ENCODE data around the gene CTU2.

Gene CTU2

DNA sequence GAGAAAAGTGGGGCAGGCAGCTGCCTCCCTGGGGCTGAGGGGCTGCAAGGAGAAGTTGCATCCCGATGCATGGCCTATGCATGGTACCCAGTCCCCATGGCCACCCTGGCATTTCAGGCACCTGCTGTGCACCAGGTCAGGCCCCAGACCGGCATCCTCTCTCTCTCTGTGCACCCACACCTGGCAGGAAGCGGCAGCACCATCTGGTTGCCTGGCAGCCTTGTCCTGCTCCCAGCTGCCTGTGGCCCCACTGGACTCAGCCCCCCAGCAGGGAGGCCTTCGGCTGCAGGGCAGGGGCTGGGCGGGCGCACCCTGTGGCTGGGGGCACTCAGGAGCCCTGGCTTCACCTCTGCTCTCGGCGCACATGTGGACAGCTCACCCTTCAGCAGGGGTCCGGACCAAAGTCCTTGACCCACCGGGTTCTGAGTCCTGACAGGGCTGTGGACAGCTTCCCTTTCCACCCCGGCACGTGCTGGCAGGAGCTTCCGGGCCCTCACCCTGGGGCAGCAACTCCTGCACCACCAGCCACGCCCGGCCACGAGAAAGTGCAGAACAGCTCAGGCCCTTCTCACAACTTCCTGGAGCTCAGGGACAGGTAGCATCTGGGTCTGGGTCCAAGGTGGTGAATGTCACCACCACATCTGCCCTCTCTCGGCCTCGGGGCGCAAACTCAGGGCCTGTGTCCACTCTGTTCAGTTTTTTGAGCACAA lies 36.7 kb downstream of the CTU2 start:
- in situ Hi-C loops (cut with HindIII; ENCODE audit: low sequenced_read_pairs) = no loop called here

- in situ Hi-C loops (cut with HindIII; ENCODE audit: low sequenced_read_pairs) = no loop called here
Measured at GRCh38 chr16:88743693-88744576, 37.6 kb downstream of the CTU2 start.

GRCh38 chr16:88744577-88745521 lies 38.5 kb downstream of the CTU2 start:
- in situ Hi-C loops (cut with HindIII; ENCODE audit: low sequenced_read_pairs) = no loop called here

- in situ Hi-C loops (cut with HindIII; ENCODE audit: low sequenced_read_pairs) = no loop called here
Measured at GRCh38 chr16:88746506-88746905, 40.2 kb downstream of the CTU2 start.

DNA sequence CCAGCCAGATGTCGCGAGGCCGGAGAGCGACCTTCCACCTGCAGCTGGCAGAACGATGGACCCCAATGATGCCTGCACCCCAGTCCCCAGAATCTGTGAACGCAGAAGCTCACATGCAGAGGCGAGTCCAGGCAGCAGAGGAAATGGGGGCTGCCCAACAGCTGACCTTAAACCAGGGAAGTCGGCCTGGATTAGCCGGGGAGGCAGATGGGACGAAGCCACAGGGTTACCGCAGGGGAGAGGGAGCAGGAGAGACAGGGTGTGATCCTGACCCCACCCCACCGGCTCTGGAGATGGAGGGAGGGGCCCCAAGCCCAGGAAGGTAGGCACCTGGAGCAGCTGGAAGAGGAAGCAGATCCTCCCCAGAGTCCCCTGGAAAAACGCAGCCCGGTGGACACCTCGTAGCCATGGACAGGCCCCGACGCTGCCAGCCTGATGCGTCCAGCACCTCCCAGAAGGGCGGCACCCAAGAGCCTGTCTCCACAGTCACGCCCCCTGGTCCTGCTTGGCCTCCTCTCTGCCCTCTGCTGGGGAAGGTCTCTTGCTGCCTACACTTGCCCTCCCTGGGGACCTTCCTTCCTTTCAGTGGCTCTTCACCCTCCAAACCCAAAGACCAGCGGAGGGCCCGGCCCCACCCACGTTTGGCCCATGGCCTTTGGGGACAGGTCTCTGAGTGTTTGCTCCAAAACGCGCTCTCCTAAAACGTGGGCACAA lies 41.4 kb downstream of the CTU2 start:
- in situ Hi-C loops (cut with HindIII; ENCODE audit: low sequenced_read_pairs) = no loop called here

- in situ Hi-C loops (cut with HindIII; ENCODE audit: low sequenced_read_pairs) = no loop called here
Measured at GRCh38 chr16:88748364-88748763, 42.1 kb downstream of the CTU2 start.

- in situ Hi-C loops (cut with HindIII; ENCODE audit: low sequenced_read_pairs) = no loop called here
Measured at GRCh38 chr16:88749358-88749757, 43.1 kb downstream of the CTU2 start.

- in situ Hi-C loops (cut with HindIII; ENCODE audit: low sequenced_read_pairs) = loop anchor here (10.0 to 25.0 kb wide), 2 partner anchors 111 to 424 kb away; partner anchors contain the start of genes CDH15, GALNS, PABPN1L and TRAPPC2L
Measured at GRCh38 chr16:88750854-88751253, 44.6 kb downstream of the CTU2 start.

DNA sequence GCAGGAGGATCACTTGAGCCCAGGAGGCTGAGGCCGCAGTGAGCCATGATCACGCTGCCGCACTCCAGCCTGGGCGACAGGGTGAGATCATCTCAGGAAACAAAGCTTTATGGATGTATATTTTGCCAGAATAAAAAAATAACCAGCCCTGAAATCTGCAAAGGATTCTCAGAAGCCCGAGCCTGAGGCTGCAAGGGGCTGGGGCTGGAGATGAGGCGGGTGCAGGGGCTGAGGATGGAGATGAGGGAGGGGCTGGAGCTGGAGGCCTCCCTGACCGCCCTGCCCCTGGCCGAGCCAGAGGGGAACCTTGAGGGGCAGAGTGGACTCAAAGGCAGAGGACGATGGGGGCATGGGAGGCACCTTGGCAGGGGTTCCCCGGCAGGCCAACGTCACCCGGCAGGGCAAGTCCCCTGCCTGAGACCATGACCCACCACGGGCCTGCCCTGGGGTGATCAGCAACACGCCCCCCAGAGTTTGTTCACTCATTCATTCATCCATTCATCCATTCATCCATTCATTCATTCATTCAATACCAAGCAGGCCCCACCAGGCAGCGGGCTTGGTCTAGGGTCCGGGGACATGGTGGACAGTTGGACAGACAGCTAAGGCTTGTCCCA lies 46.2 kb downstream of the CTU2 start:
- in situ Hi-C loops (cut with HindIII; ENCODE audit: low sequenced_read_pairs) = loop anchor here (10.0 to 25.0 kb wide), 2 partner anchors 110 to 422 kb away; partner anchors contain the start of genes CDH15, GALNS, PABPN1L and TRAPPC2L

DNA sequence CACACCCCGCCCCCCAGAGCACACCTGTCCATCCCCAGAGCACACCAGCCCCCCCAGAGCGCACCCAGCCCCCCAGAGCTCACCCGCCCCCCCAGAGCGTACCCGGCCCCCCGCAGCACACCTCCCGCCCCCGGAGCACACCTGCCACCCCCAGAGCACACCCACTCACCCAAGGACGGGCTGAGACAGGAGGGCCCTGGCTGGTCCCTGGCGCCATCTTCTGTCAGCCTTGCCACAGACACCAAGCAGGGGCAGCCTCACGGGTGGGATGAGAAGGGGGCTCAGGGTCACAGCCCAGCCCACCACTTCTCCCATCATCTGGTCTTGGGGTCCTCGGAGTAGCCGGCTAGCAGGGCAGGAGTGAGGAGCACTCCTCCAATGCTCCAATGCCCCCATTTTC lies 46.9 kb downstream of the CTU2 start:
- in situ Hi-C loops (cut with HindIII; ENCODE audit: low sequenced_read_pairs) = loop anchor here (10.0 to 25.0 kb wide), 2 partner anchors 109 to 422 kb away; partner anchors contain the start of genes CDH15, GALNS, PABPN1L and TRAPPC2L

- in situ Hi-C loops (cut with HindIII; ENCODE audit: low sequenced_read_pairs) = loop anchor here (10.0 to 25.0 kb wide), 2 partner anchors 109 to 421 kb away; partner anchors contain the start of genes CDH15, GALNS, PABPN1L and TRAPPC2L
Measured at GRCh38 chr16:88753602-88754001, 47.3 kb downstream of the CTU2 start.

GRCh38 chr16:88754109-88754911 lies 48.0 kb downstream of the CTU2 start:
- in situ Hi-C loops (cut with HindIII; ENCODE audit: low sequenced_read_pairs) = loop anchor here (10.0 to 25.0 kb wide), 2 partner anchors 108 to 420 kb away; partner anchors contain the start of genes CDH15, GALNS, PABPN1L and TRAPPC2L

DNA sequence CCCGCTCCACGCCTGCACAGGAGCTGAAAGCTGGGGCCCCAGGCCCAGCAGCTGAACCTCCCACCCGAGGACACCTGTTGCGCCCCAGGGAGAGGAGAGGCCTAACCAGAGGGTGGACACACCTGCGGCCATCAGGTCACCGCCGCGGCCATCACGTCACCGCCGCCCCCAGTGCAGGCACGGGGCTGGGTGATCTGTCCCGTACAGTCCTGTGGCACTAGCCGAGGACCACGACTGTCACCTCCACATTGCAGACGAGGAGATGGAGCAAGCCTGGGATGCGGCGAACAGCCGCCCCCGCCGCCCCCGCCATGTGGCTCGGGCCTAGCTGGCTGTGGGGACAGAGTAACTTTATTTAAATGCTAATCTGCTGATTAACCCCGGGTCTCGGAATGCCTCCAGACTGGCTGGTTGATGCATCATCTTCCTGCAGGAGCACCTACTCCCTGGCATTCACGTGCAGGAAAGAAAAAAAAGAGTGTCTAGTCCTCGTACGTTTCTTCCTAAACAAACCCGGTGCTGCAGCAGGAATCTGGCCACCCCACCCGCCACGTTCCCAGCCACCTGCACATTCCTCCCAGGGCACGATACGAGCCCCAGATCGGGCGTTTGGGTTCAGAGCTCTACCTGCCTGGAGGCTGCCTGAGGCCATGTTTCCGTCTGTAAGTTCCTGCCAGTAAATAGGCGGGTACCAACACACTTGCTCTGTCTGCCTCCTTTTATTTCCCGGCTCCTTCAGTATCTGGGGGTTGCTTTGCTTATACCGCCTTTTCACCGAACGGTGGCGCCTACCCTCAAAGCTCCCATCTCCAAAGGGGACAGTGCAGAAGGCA lies 48.8 kb downstream of the CTU2 start:
- in situ Hi-C loops (cut with HindIII; ENCODE audit: low sequenced_read_pairs) = loop anchor here (10.0 to 25.0 kb wide), 2 partner anchors 107 to 420 kb away; partner anchors contain the start of genes CDH15, GALNS, PABPN1L and TRAPPC2L

DNA sequence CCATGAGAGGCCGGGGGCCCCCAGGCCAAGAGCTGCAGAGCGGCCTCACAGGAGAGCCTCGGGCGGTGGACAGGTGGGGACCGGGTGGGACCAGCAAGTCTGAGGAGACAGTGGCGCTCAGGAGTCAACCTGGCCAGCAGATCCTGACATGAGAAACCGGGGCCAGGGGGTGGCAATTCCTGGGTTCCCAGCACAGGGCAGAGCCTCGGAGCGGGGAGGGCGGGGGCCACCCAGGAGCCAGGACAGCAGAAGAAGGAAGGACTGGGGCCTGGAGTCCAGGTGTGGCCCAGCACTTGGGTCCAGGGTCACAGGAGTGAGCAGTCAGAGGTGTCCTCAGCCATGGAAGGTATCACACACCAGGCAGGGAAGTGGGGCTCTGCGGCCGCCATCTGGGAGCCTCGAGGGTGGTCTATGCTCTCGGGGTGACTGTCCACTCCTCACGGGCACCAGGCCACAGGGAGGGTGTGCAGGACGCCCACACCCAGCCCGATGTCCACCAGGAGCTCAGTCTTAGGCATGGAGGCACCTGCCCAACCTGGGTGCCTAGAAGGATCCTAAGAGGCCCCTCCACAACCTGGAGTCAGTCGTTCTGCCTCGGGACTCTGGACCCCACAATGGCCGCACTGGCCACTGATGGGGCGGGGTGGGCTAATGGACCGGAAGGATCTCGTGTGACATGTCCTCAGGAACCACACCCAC lies 49.6 kb downstream of the CTU2 start:
- in situ Hi-C loops (cut with HindIII; ENCODE audit: low sequenced_read_pairs) = loop anchor here (10.0 to 25.0 kb wide), 2 partner anchors 106 to 419 kb away; partner anchors contain the start of genes CDH15, GALNS, PABPN1L and TRAPPC2L

GRCh38 chr16:88758227-88758943 lies 52.1 kb downstream of the CTU2 start:
- in situ Hi-C loops (cut with HindIII; ENCODE audit: low sequenced_read_pairs) = loop anchor here (10.0 to 25.0 kb wide), 2 partner anchors 104 to 416 kb away; partner anchors contain the start of genes CDH15, GALNS, PABPN1L and TRAPPC2L

DNA sequence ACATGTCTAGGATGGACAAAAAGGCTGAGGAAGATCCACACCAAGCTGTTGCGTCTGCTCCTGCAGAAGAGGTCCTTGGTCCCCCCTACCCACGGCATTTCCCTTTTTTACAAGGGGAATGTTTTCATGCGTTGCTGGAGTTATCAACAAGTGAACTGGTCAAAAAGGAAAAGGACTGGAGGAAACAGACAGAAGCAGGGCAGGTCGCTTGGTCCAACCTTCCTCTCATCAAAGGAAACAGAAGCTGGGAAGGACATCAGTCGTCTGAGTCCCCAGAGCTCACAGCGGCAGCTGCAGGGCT lies 52.6 kb downstream of the CTU2 start:
- in situ Hi-C loops (cut with HindIII; ENCODE audit: low sequenced_read_pairs) = loop anchor here (10.0 to 25.0 kb wide), 2 partner anchors 103 to 416 kb away; partner anchors contain the start of genes CDH15, GALNS, PABPN1L and TRAPPC2L

All from endothelial cell of hepatic sinusoid (primary cell).